Neural cell (in vitro differentiated cells): Measurements from ENCODE around the gene EPYC. TPM values are rescaled to one million over a fixed set of nuclear protein-coding genes. Genes with fewer than 3 reads are reported as not detected.

Experiments
- H2AFZ ChIP-seq: fragments of 200-600, 300-800 bp; sonication (generic), shearing (Covaris generic); 2 replicates; pipeline ENCODE4 v1.6.0; 2014; ENCODE audit warnings: low read depth, mild to moderate bottlenecking, antibody characterized with exemption, low read length, moderate library complexity
- H3F3A ChIP-seq: fragments of 200-600 bp; shearing (Covaris generic); 2 replicates; pipeline ENCODE4 v1.6.1; 2016; ENCODE audit warnings: mild to moderate bottlenecking, moderate library complexity, mixed read lengths, antibody characterized with exemption, low read length; ENCODE audit not compliant: insufficient read depth, poor library complexity, severe bottlenecking
- H3K27ac ChIP-seq: fragments of 200-600, 300-800 bp; sonication (generic), shearing (Covaris generic); 2 replicates; pipeline ENCODE4 v1.5.1; 2014; ENCODE audit warnings: mild to moderate bottlenecking, low read length, moderate library complexity
- H3K27me3 ChIP-seq: fragments of 300-800, 200-600 bp; sonication (generic), shearing (Covaris generic); 2 replicates; pipeline ENCODE4 v1.6.0; 2014; ENCODE audit warnings: mild to moderate bottlenecking, low read depth, low read length, moderate library complexity; ENCODE audit not compliant: insufficient read depth
- H3K36me3 ChIP-seq: fragments of 300-800, 200-600 bp; sonication (generic), shearing (Covaris generic); 2 replicates; pipeline ENCODE4 v1.5.1; 2014; ENCODE audit warnings: mild to moderate bottlenecking, antibody characterized with exemption, low read length, moderate library complexity; ENCODE audit not compliant: insufficient read depth
- H3K4me2 ChIP-seq: fragments of 300-800, 200-600 bp; sonication (generic), shearing (Covaris generic); 2 replicates; pipeline ENCODE4 v1.6.0; 2014; ENCODE audit warnings: mild to moderate bottlenecking, low read length
- H3K4me3 ChIP-seq: fragments of 300-800, 200-600 bp; sonication (generic), shearing (Covaris generic); 2 replicates; pipeline ENCODE4 v1.5.1; 2014; ENCODE audit warnings: mild to moderate bottlenecking, low read length, moderate library complexity
- H3K79me2 ChIP-seq: fragments of 200-600 bp; shearing (Covaris generic); replicated peaks from 2 replicates; pipeline ENCODE4 v1.6.0; 2014; ENCODE audit warnings: mild to moderate bottlenecking, low read length, moderate library complexity; ENCODE audit not compliant: insufficient read depth
- H3K9ac ChIP-seq: fragments of 300-800, 200-600 bp; sonication (generic), shearing (Covaris generic); 2 replicates; pipeline ENCODE4 v1.6.1; 2016; ENCODE audit warnings: mild to moderate bottlenecking, low read length, mixed read lengths
- H3K9me2 ChIP-seq: fragments of 200-600 bp; shearing (Covaris generic); 2 replicates; pipeline ENCODE4 v1.6.1; 2016; ENCODE audit warnings: mild to moderate bottlenecking, low read length, mixed read lengths; ENCODE audit not compliant: insufficient read depth
- H3K9me3 ChIP-seq: fragments of 200-600, 300-800 bp; sonication (generic), shearing (Covaris generic); 2 replicates; pipeline ENCODE4 v1.6.1; 2016; ENCODE audit warnings: mild to moderate bottlenecking, mixed run types, low read length, moderate library complexity, mixed read lengths
- H4K20me1 ChIP-seq: fragments of 200-600 bp; shearing (Covaris generic); 2 replicates; pipeline ENCODE4 v1.6.1; 2016; ENCODE audit warnings: mild to moderate bottlenecking, mixed run types; ENCODE audit not compliant: insufficient read depth
- EP300 ChIP-seq: fragments of 450-650 bp; conservative IDR thresholded peaks from 2 replicates; pipeline ENCODE4 v1.6.1; 2014; ENCODE audit warnings: antibody characterized with exemption, mild to moderate bottlenecking, moderate library complexity; ENCODE audit not compliant: poor library complexity, severe bottlenecking
- EZH2 ChIP-seq: fragments of 200-600, 300-800 bp; shearing (Covaris generic), sonication (generic); IDR thresholded peaks from 2 replicates; pipeline ENCODE4 v1.6.1; 2014; ENCODE audit warnings: antibody characterized with exemption, low read length, borderline replicate concordance, mild to moderate bottlenecking; ENCODE audit not compliant: insufficient read depth, poor library complexity, severe bottlenecking
- MXI1 ChIP-seq: fragments of 450-650 bp; conservative IDR thresholded peaks from 2 replicates; pipeline ENCODE4 v1.6.1; 2014; ENCODE audit warnings: antibody characterized with exemption, mild to moderate bottlenecking; ENCODE audit not compliant: poor library complexity, severe bottlenecking
- POLR2AphosphoS5 ChIP-seq: IDR thresholded peaks from 2 replicates; pipeline ENCODE4 v1.6.1; 2012
- RAD21 ChIP-seq: fragments of 450-650 bp; conservative IDR thresholded peaks from 2 replicates; pipeline ENCODE4 v1.6.1; 2014; ENCODE audit warnings: antibody characterized with exemption, mild to moderate bottlenecking, moderate library complexity
- REST ChIP-seq: IDR thresholded peaks from 2 replicates; pipeline ENCODE4 v1.6.1; 2012; ENCODE audit warnings: borderline replicate concordance
- SMC3 ChIP-seq: fragments of 450-650 bp; conservative IDR thresholded peaks from 2 replicates; pipeline ENCODE4 v1.6.1; 2014; ENCODE audit warnings: antibody characterized with exemption, mild to moderate bottlenecking, moderate library complexity; ENCODE audit not compliant: poor library complexity
- TAF1 ChIP-seq: IDR thresholded peaks from 2 replicates; pipeline ENCODE4 v1.6.1; 2012; ENCODE audit warnings: low read depth
- polyA plus RNA-seq: library from polyadenylated mRNA; depleted of rRNA; stranded (reverse); fragments of >200 nt; gene quantifications from 2 replicates; pipeline ENCODE4 v1.2.3, GENCODE V29; 2014
- TF ChIP-seq, protein P1 (sequence below): fragments of 450-650 bp; IDR thresholded peaks from 2 replicates; pipeline ENCODE4 v1.5.1; 2014; ENCODE audit warnings: antibody characterized with exemption, mild to moderate bottlenecking, moderate library complexity; ENCODE audit not compliant: poor library complexity, severe bottlenecking

EPYC gene
- polyA plus RNA-seq, 1 donor from 2014 or later: not detected

DNA sequence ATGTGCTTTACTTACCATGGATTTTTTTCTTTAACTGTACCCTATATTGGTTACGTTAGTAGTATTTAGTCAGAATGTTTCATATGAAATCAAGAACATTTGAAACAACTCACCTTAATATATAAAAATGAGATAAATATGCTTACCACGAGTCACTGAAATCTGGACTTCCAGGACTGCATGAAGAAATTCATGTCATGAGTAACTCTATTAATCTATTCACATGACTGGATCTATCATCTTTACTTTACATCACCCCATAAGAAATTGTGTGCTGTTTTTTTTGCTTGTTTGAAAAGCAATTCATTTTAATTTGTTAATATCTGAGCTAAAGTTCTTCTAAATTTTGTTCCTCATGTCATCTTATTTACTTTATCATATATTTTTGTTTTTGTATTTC is 5.2 kb downstream of the EPYC start:
- no peaks in the 10 kb centered on the region for H3K27me3 ChIP-seq
- H3K9me3 ChIP-seq: no peaks in the 10 kb centered on the region
- no peak overlapping the region for H3K4me2 ChIP-seq
- no peaks in the 10 kb centered on the region for H3K36me3 ChIP-seq
- H3F3A ChIP-seq: no peaks in the 10 kb centered on the region
- H3K4me3 ChIP-seq: no peak overlapping the region
- no peaks in the 10 kb centered on the region for H3K79me2 ChIP-seq
- no peak overlapping the region for H3K27ac ChIP-seq
- no peaks in the 10 kb centered on the region for H3K9me2 ChIP-seq
- H4K20me1 ChIP-seq: no peaks in the 10 kb centered on the region
- no peak overlapping the region for H3K9ac ChIP-seq
- no peak overlapping the region for H2AFZ ChIP-seq
- no peak for TF ChIP-seq REST

DNA sequence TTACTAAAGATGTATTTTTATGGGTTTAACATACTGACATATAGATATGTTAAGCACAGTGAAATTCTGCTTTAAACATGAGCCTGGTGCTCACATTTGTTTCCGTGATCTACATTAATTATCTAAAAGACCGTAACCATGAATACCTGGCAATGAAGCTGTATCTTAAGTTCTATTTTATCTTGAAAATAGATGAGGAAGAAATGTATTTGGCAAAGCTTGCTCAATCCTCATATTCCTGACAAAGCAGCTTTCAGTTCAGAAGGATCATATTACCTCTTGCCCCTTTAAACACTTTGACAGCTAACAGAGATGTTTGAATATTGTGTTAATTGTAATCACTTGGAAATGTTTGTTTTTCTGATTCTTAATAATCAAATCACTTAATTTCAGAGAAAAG is 9.8 kb downstream of the EPYC start:
- H3K4me2 ChIP-seq: no peak overlapping the region
- no peak for TF ChIP-seq EZH2
- no peak for TF ChIP-seq EP300
- TF ChIP-seq RAD21: no peak
- no peak for TF ChIP-seq SMC3
- TF ChIP-seq POLR2AphosphoS5: no peak
- H2AFZ ChIP-seq: no peak overlapping the region
- no peak overlapping the region for H3K27ac ChIP-seq
- H3K9me3 ChIP-seq: peaks cover 3% of the 10 kb centered on the region
- no peaks in the 10 kb centered on the region for H3K27me3 ChIP-seq
- no peaks in the 10 kb centered on the region for H3K36me3 ChIP-seq
- H3K79me2 ChIP-seq: no peaks in the 10 kb centered on the region
- H4K20me1 ChIP-seq: no peaks in the 10 kb centered on the region
- no peaks in the 10 kb centered on the region for H3K9me2 ChIP-seq
- no peaks in the 10 kb centered on the region for H3F3A ChIP-seq
- no peak overlapping the region for H3K4me3 ChIP-seq
- no peak overlapping the region for H3K9ac ChIP-seq

- Histone ChIP-seq H3K27ac (no peak overlapping the region), H3K4me3 (no peak overlapping the region), H4K20me1 (no peaks in the 10 kb centered on the region), H3K9me3 (peaks cover 3% of the 10 kb centered on the region), H3F3A (no peaks in the 10 kb centered on the region), H3K36me3 (no peaks in the 10 kb centered on the region), H3K27me3 (no peaks in the 10 kb centered on the region), H2AFZ (no peak overlapping the region), H3K79me2 (no peaks in the 10 kb centered on the region), H3K9me2 (no peaks in the 10 kb centered on the region), H3K4me2 (no peak overlapping the region), H3K9ac (no peak overlapping the region)
- TF ChIP-seq TAF1 (no peak), REST (no peak), RAD21 (no peak), POLR2AphosphoS5 (no peak), EP300 (no peak), EZH2 (no peak), SMC3 (no peak), MXI1 (no peak)
- TF ChIP-seq, protein P1, sequence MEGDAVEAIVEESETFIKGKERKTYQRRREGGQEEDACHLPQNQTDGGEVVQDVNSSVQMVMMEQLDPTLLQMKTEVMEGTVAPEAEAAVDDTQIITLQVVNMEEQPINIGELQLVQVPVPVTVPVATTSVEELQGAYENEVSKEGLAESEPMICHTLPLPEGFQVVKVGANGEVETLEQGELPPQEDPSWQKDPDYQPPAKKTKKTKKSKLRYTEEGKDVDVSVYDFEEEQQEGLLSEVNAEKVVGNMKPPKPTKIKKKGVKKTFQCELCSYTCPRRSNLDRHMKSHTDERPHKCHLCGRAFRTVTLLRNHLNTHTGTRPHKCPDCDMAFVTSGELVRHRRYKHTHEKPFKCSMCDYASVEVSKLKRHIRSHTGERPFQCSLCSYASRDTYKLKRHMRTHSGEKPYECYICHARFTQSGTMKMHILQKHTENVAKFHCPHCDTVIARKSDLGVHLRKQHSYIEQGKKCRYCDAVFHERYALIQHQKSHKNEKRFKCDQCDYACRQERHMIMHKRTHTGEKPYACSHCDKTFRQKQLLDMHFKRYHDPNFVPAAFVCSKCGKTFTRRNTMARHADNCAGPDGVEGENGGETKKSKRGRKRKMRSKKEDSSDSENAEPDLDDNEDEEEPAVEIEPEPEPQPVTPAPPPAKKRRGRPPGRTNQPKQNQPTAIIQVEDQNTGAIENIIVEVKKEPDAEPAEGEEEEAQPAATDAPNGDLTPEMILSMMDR: no peak
Observed at GRCh38 chr12:90991952-90992465, 12.8 kb downstream of the EPYC start.
